CD4-positive, alpha-beta T cell treated with Interleukin-15 for 1 hour (primary cell): ENCODE data around the gene MRPS2.
A peak's percentile ranks its signal among the peaks of the same experiment; 100 is the strongest.
"Not testable (repeated sequence)": the region's sequence is repeated elsewhere in the genome, so short reads cannot be mapped to it uniquely, and the experiment has no call there.

ENCODE experiments used
- DNase-seq: peaks from one replicate; pipeline ENCODE4 v3.0.0-alpha.2; 2020

The MRPS2 gene

GRCh38 chr9:135501261-135502167 lies 1.0 kb downstream of the MRPS2 start:
- peak; percentile 37 for DNase-seq

DNA sequence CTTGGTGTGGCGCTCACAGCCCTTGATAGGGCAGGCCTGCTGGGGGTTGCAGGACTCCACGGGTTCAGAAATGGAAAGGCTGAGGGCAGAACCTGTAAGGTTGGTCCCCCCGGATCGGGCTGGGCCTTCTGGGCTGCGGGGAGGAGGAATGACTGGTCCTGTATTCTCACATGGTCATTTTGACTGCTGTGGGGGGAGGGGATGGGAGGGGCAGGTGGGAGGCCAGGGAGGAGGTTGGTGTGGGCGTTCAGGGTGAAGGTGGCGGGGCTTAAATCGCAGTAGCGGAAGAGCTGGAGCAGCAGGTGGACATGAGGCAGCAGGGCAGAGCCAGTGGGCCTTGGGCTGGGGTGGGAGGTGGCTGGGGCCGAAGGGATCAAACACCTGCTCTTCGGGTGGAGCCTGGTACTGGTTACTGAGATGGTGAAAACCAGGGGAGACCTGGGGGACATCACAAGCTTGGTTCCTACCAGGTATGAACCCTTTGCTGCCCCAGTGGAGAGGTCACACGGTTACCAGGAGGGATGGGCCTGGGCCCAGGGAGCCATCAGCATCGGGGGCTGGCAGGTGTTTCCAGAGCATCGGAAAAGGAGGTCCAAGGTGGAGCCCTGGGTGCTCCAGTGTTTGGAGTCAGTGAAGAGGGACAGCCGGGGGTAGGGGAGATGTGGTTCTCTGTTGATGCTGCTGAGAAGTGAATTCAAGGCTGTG lies 1.8 kb downstream of the MRPS2 start:
- no peak for DNase-seq

DNA sequence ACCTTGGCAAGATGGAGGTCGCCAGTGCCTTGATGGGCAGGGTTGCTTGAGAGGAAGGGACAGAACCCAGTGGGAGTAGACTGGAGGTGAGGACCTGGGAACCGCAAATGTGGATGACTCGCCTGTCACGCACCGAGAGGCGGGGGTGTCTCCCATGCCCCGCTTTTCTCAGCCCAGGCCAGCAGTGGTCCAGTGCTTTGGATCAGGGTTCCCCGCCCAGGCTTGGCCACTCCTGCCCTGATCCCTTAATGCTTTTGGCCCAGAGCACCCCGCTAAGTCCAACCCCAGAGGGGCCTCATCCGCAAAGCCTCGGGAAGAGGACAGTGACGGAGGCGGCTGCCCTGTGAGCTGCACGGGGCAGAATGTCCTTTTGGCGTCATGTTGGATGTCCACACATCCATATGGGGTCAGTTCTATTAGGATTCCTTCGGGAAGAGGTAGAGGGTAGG lies 2.4 kb downstream of the MRPS2 start:
- DNase-seq, result no peak

DNA sequence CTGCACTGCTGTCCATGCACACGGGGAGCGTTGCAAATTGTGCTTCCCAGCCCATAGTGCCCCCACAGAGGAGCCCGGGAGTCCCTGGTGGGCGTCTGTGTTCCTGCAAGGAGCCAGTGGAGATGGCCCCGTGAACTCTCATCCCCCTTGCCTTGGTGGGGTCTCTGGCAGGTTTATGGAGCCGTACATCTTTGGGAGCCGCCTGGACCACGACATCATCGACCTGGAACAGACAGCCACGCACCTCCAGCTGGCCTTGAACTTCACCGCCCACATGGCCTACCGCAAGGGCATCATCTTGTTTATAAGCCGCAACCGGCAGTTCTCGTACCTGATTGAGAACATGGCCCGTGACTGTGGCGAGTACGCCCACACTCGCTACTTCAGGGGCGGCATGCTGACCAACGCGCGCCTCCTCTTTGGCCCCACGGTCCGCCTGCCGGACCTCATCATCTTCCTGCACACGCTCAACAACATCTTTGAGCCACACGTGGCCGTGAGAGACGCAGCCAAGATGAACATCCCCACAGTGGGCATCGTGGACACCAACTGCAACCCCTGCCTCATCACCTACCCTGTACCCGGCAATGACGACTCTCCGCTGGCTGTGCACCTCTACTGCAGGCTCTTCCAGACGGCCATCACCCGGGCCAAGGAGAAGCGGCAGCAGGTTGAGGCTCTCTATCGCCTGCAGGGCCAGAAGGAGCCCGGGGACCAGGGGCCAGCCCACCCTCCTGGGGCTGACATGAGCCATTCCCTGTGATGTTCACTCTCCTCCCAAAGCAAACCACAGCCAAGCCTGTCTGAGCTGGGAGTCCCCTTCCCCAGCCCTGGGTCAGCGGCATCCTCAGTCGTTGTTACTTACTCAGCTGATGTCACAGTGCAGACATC lies 3.1 kb downstream of the MRPS2 start:
- DNase-seq, result no peak

DNA sequence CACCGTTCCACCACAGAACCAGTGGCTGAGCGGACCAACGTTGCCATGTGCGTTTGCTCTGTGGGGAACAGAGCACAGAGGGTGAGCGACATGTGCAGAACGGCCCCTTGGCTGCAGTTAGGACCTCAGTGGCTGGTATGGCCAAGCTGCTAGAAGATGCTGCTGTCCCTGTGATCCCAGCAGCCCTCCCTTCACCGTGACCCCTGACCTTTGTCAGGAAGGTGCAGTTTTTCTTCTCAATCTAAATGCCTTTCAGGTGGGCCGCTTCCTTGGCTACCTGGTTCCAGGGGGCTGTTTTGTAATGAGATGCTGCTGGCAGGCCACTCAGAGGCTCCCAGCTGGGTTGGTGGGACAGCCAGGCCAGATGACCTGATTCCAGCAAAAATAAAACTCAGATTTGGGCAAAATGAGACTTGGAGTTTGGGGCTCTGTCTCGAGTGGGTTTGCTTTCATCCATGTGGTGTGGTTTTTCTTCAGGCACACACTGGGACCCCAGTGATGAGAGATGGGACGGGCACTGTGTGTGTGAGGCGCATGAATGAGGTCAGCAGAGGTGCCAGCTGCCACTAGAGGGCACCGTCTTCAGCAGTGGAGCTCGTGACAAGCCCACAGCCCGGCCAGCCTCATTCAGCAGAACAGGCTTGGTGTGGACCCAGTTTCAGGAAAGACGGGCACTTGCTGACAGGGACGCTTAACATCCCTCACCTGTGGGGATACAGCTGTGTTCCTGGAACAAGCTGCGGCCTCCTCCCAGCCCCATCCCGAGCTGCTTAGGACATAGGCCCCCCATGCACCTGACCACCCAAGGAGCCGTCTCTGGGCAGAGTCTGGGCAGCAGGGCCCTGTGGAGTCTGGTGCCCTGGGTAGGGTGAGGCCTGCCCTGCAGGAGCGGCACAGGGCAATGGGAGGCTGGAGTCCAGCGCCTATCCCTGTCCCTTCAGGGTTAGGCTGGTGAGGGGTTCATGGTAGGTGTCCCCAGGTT lies 4.1 kb downstream of the MRPS2 start:
- peak; percentile 42 for DNase-seq

GRCh38 chr9:135505406-135506187 lies 5.1 kb downstream of the MRPS2 start:
- no peak for DNase-seq

GRCh38 chr9:135506327-135507103 lies 6.0 kb downstream of the MRPS2 start:
- DNase-seq, result no peak

- DNase-seq, result no peak
Measured at GRCh38 chr9:135507104-135508035, 6.9 kb downstream of the MRPS2 start.

- DNase-seq, result no peak
Measured at GRCh38 chr9:135508211-135508820, 7.8 kb downstream of the MRPS2 start.

- no peak for DNase-seq
Measured at GRCh38 chr9:135509458-135509857, 9.0 kb downstream of the MRPS2 start.

GRCh38 chr9:135512241-135512603 lies 11.7 kb downstream of the MRPS2 start:
- DNase-seq, result no peak

DNA sequence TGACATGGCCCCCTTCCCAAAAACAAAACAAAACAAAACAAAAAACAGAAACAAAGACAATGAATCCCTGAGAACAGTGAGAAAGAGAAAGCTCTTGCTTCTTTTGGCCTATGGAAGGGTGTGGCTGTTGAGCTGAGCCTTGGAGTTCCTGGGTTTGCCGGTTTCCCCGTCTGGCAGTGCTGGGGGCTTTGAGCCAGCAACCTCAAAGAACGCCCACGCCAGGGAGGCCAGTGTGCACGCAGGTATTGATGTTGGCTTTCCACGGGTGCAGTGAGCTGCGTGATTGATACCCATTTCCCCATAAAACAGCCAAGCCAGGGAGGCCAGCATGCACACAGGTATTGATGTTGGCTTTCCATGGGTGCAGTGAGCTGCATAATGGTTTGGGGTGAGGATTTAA lies 12.4 kb downstream of the MRPS2 start:
- DNase-seq, result no peak

GRCh38 chr9:135513351-135513846 lies 12.9 kb downstream of the MRPS2 start:
- DNase-seq, result no peak

- DNase-seq, result not testable (repeated sequence)
Measured at GRCh38 chr9:135513906-135514305, 13.4 kb downstream of the MRPS2 start.

DNA sequence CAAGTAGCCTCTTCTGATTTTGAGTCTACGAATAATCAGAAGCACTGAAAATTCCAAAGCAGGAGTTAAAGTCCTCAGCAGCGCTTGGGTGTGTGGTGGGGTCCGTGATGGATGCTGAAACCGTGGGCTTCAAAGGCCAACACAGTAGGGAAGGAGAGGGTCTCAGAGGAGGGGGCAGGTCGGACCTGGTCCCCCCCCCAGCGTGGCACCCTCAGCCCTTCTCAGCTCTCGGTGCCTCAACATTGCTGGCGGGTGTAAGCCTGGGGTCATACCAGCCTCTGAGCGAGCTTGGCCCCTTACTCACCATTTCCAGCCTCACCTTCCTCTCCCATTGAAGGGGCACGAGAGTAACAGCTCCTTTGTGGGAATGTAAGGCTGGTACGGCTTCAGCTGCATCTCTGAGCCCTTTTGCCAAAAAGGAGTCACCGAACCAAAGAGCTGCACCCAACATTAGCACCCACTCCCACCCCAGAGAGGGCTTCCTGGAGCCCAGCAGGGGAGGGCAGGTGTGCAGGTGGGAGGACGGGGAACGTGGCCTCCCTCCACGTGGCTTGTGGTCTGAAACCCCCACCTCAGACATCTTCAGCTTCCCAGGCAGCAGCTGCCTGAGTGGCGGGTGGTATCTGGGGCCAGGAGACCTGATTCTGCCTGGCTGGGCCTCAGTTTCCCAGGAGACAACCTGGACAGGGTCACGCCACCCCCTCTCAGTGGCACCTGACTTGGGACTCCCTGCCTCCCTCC lies 14.0 kb downstream of the MRPS2 start:
- DNase-seq, result no peak

DNA sequence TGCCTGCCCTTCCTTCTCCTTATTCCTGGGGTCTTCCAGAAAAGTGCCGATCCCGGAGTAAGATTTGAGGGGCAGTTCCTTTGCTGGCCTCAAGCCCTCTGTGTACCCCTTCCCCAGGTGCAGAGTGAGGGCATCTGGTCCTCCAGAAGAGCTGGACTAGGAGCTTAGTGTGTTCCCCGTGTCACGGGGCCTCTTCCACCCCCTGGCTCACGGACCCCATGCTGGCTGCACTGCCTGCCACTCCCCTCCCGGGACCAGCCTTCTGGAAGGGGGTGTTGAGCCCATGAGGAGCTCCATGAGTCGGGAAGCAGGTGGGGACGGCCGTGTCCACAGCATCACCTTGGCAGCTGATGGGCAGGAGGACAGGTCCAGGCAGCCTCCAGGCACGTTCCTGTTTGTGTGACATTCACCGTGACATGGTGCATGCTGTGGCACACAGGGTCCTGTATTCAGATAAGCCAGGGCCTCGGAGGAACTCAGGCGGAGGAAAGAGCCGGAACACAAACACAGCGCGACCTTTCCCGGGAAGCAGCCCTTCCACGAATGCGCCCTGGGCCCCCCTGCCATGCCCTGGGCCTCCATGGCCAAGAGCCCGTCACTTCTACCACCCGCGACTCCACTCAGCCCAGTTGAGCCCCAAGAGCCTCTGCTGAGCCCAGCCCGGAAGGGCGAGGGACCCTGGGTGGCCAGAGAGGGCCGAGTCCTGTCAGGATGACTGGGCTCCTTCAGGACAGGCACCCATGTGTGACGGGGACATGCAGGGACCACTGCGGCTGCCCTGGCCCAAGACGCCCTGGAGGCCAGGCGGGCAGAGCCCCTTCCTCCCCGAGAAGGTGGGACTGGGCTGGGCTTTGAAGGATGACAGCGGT lies 14.8 kb downstream of the MRPS2 start:
- no peak for DNase-seq
